GM12878 (cell line): ENCODE results near the gene TEKT5. TPM values are rescaled to one million over a fixed set of nuclear protein-coding genes. Genes with fewer than 3 reads are reported as not detected.

Source experiments
- ATAC-seq: fragments of 200-7000 bp; cut with Tn5 transposase; 3 replicates; pipeline ENCODE4 v1.9.1; 2020; ENCODE audit warnings: mild to moderate bottlenecking, moderate library complexity
- BruUV-seq: library from RNA; stranded (reverse); fragments of 400-500 nt; replicated peaks from 2 replicates; lab custom pipeline; 2021; lab: Mats Ljungman, UMichigan
- CTCF ChIA-PET: fragments of 300-600 bp; sonication (Branson Sonifier 250); formaldehyde crosslinking; extraction: SDS; loops from one replicate; lab custom pipeline; 2021; ENCODE audit warnings: inconsistent platforms; lab: Yijun Ruan, JAX
- POLR2A ChIA-PET: fragments of 350-600 bp; formaldehyde crosslinking; extraction: SDS; loops from one replicate; lab custom pipeline; 2021; ENCODE audit warnings: inconsistent platforms; lab: Charles Lee
- RAD21 ChIA-PET: fragments of 300-600 bp; sonication (Branson Sonifier 250); formaldehyde crosslinking; loops from one replicate; lab custom pipeline; 2023; ENCODE audit warnings: antibody characterized with exemption; ENCODE audit not compliant: unreplicated experiment; lab: Charles Lee
- SMC1A ChIA-PET: fragments of 300-600 bp; sonication (Branson Sonifier 250); formaldehyde crosslinking; loops from one replicate; lab custom pipeline; 2023; ENCODE audit not compliant: unreplicated experiment, uncharacterized antibody; lab: Charles Lee
- DNase-seq: peaks from one replicate; pipeline ENCODE4 v3.0.0-alpha.2; 2011; ENCODE audit warnings: low read depth, low spot score
- FAIRE-seq: peaks from 3 replicates; lab custom pipeline; 2011; peaks lifted over from hg19 to GRCh38; lab: Jason Lieb, UNC
- H2AFZ ChIP-seq: 2 replicates; pipeline ENCODE4 v1.6.0; 2011; ENCODE audit warnings: low read depth, low read length, control low read depth; ENCODE audit not compliant: control insufficient read depth
- H3K27ac ChIP-seq: 2 replicates; pipeline ENCODE4 v1.5.1; 2011; ENCODE audit warnings: control low read depth; ENCODE audit not compliant: control insufficient read depth, insufficient read depth
- H3K27me3 ChIP-seq, 2 experiments: replicated peaks in 1 of 2; 2 replicates each; pipeline versions ENCODE4 v1.6.0 to v1.6.1; 2011; ENCODE audit warnings: low read length in 1 of 2; ENCODE audit not compliant: control insufficient read depth in 2 of 2, insufficient read depth in 2 of 2
- H3K36me3 ChIP-seq, 2 experiments: 2 replicates each; pipeline ENCODE4 v1.5.1; 2011; ENCODE audit warnings: low read length in 1 of 2; ENCODE audit not compliant: control insufficient read depth in 2 of 2, insufficient read depth in 2 of 2
- H3K4me1 ChIP-seq: 2 replicates; pipeline ENCODE4 v1.6.1; 2011; ENCODE audit warnings: mild to moderate bottlenecking, low read length, moderate library complexity, mixed read lengths; ENCODE audit not compliant: control insufficient read depth, insufficient read depth
- H3K4me2 ChIP-seq: 2 replicates; pipeline ENCODE4 v1.6.0; 2011; ENCODE audit warnings: control low read depth; ENCODE audit not compliant: control insufficient read depth, insufficient read depth
- H3K4me3 ChIP-seq: fragments of 200-600 bp; sonication (generic); 2 replicates; pipeline ENCODE4 v1.5.1; 2016
- H3K79me2 ChIP-seq: 2 replicates; pipeline ENCODE4 v1.6.0; 2011; ENCODE audit warnings: low read length; ENCODE audit not compliant: control insufficient read depth, insufficient read depth
- H3K9ac ChIP-seq: 2 replicates; pipeline ENCODE4 v1.8.0; 2011; ENCODE audit warnings: low read length, control low read depth, mixed read lengths; ENCODE audit not compliant: control insufficient read depth, insufficient read depth
- H3K9me3 ChIP-seq: replicated peaks from 3 replicates; pipeline ENCODE4 v1.5.1; 2011; ENCODE audit warnings: mild to moderate bottlenecking, low read length; ENCODE audit not compliant: control insufficient read depth, insufficient read depth
- H4K20me1 ChIP-seq: 2 replicates; pipeline ENCODE4 v1.6.0; 2011; ENCODE audit not compliant: control insufficient read depth, insufficient read depth
- BHLHE40 ChIP-seq, 2 experiments: fragments of 450-650 bp in 1 of 2; IDR thresholded peaks; 2 replicates each; pipeline ENCODE4 v1.6.1; 2011 to 2017; ENCODE audit warnings: low read depth in 2 of 2, borderline replicate concordance in 1 of 2, improper control_type of control experiment in 1 of 2, low read length in 1 of 2, mild to moderate bottlenecking in 1 of 2
- CBX3 ChIP-seq: fragments of 200-600 bp; sonication (generic); IDR thresholded peaks from 2 replicates; pipeline ENCODE4 v1.6.1; 2016; ENCODE audit warnings: low read depth, borderline replicate concordance
- CREM ChIP-seq: IDR thresholded peaks from 2 replicates; pipeline ENCODE4 v1.6.1; 2014; ENCODE audit warnings: antibody characterized with exemption, low read depth
- ETV6 ChIP-seq, 2 experiments: fragments of 450-650 bp in 1 of 2; IDR thresholded peaks in 1 of 2; conservative IDR thresholded peaks in 1 of 2; 2 replicates each; pipeline ENCODE4 v1.6.1; 2014; ENCODE audit warnings: antibody characterized with exemption in 1 of 2, borderline replicate concordance in 1 of 2, low read depth in 1 of 2, mild to moderate bottlenecking in 1 of 2, moderate library complexity in 1 of 2
- FOS ChIP-seq: IDR thresholded peaks from 3 replicates; pipeline ENCODE4 v1.6.1; 2011; ENCODE audit warnings: borderline replicate concordance; ENCODE audit not compliant: insufficient read length; ENCODE audit errors: extremely low read depth
- FOXK2 ChIP-seq: fragments of 450-650 bp; IDR thresholded peaks from 2 replicates; pipeline ENCODE4 v1.6.1; 2017; ENCODE audit warnings: mild to moderate bottlenecking, moderate library complexity
- NFIC ChIP-seq: IDR thresholded peaks from 2 replicates; pipeline ENCODE4 v1.6.1; 2012; ENCODE audit warnings: low read depth, mild to moderate bottlenecking, inconsistent platforms, low read length, moderate library complexity
- POLR2A ChIP-seq: IDR thresholded peaks from 2 replicates; pipeline ENCODE4 v1.6.1; 2011; ENCODE audit warnings: low read depth, mild to moderate bottlenecking, low read length
- RBBP5 ChIP-seq: fragments of 200-600 bp; sonication (generic); conservative IDR thresholded peaks from 2 replicates; pipeline ENCODE4 v1.6.1; 2016
- SIN3A ChIP-seq: IDR thresholded peaks from 2 replicates; pipeline ENCODE4 v1.6.1; 2012; ENCODE audit warnings: low read depth, low read length, improper control_type of control experiment
- TCF12 ChIP-seq: IDR thresholded peaks from 2 replicates; pipeline ENCODE4 v1.6.1; 2011; ENCODE audit warnings: low read depth, mild to moderate bottlenecking, low read length
- WRNIP1 ChIP-seq: IDR thresholded peaks from 2 replicates; pipeline ENCODE4 v1.6.1; 2011; ENCODE audit warnings: low read depth, low read length, improper control_type of control experiment, borderline replicate concordance
- ZNF207 ChIP-seq: fragments of 450-650 bp; IDR thresholded peaks from 2 replicates; pipeline ENCODE4 v1.6.1; 2014; ENCODE audit warnings: antibody characterized with exemption, mild to moderate bottlenecking, borderline replicate concordance
- ZNF274 ChIP-seq: IDR thresholded peaks from one replicate; pipeline ENCODE4 v1.8.0; 2011; ENCODE audit not compliant: insufficient read length, insufficient read depth
- ZNF384 ChIP-seq: IDR thresholded peaks from 2 replicates; pipeline ENCODE4 v1.6.1; 2012; ENCODE audit warnings: low read depth, mild to moderate bottlenecking, low read length, improper control_type of control experiment, borderline replicate concordance
- WGBS: methylation state at CpG from one replicate; pipeline ENCODE4 v1.1.6; 2016; ENCODE audit warnings: low lambda C conversion rate; ENCODE audit not compliant: insufficient replicate concordance, insufficient coverage; ENCODE audit errors: missing lambda C conversion rate; 5-methylcytosine and 5-hydroxymethylcytosine counted together
- in situ Hi-C: fragments of 300-500 bp; cut with MboI; formaldehyde crosslinking; loops from 9 replicates; pipeline ENCODE4 v1.14.3; 2018; ENCODE audit warnings: mixed read lengths
- intact Hi-C: fragments of 100-400 bp; cut with micrococcal nuclease; formaldehyde crosslinking; loops from one replicate; pipeline ENCODE4 v1.14.2; 2022; ENCODE audit not compliant: unreplicated experiment
- polyA plus RNA-seq, 11 experiments: library from polyadenylated mRNA; depleted of rRNA in 4 of 11; unstranded in 6 of 11; stranded (reverse) in 5 of 11; fragments of >200 nt; fragmentation: Nextera tagmentation in 4 of 11; fragmentation: Illumina TruSeq in 1 of 11; extraction: Ambion mirVana in 4 of 11; extraction: Trizol in 1 of 11; gene quantifications; 1 replicate in 1 of 11; 2 replicates in 10 of 11; pipeline versions ENCODE4 v1.2.1 to v1.2.3, GENCODE V29; 2011 to 2016; ENCODE audit warnings: inconsistent platforms in 2 of 11, missing spikeins in 2 of 11, low read depth in 1 of 11
- total RNA-seq, 4 experiments: library from RNA; depleted of rRNA in 3 of 4; stranded (reverse); fragments of >200 nt in 3 of 4; fragmentation: Illumina TruSeq in 1 of 4; extraction: Trizol in 1 of 4; gene quantifications; 2 replicates each; pipeline versions ENCODE4 v1.2.1 to v1.2.3, GENCODE V29; 2013 to 2021
- TF ChIP-seq, protein P1 (sequence below): IDR thresholded peaks from 2 replicates; pipeline ENCODE4 v1.6.1; 2011; ENCODE audit warnings: mild to moderate bottlenecking, low read depth, low read length, moderate library complexity; ENCODE audit not compliant: insufficient replicate concordance
- TF ChIP-seq, protein P2 (sequence below): fragments of 450-650 bp; IDR thresholded peaks from 2 replicates; pipeline ENCODE4 v1.6.1; 2017; ENCODE audit warnings: borderline replicate concordance
- TF ChIP-seq, protein P3 (sequence below): fragments of 450-650 bp; IDR thresholded peaks from 2 replicates; pipeline ENCODE4 v1.6.1; 2018; ENCODE audit warnings: mild to moderate bottlenecking, low read depth, moderate library complexity; ENCODE audit not compliant: partially characterized antibody

TEKT5 gene
- total and polyA plus RNA-seq, 10 of the 15 experiments (the other 5 are each of a cell fraction or from before 2014, with no cell fraction given), result 0.19 to 2.2 (median 0.68) TPM; not detected in 1

DNA sequence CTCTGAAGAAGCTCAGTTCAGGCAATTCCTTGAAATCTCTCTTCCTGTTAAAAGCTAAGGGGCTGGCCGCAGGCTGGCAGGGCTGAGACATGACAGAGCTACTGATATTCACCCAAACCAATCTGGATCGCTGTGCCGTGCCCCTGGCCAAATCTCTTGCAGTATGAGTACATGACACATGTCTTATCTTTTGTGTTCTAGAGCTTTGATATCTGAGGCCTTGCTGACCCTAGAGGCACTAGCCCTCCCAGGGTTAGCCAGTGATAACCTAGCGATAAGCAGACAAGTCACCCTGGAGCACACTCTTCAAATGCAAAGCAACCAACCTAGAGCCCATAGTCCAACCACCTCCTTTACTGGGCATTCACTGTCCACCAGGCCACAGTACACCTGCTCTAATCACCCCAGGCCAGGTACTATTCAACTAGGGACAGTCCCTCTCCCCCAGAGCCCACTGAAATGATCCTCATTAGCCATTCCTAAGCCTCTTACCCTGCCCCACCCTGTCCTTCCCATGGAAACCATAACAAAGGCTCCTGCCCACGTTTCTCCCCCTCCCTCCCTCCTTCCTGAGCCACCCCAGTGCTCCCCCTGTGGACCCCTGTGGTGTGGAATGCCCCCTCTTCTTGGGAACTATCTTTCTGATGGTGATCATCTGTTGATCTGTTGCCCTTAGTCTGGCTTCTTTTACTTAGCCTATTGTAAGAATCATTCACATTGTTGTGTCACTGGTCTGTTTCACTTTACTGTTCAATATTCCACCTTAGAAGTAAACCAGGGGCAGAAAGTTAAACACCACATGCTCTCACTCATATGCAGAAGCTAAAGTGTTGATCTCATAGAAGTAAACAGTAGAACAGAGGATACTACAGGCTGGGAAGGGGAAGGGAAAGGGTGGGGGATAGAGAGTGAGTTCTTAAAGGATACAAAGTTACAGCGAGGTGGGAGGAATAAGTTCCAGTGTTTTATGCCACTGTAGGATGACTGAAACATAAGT lies 52.5 kb downstream of the TEKT5 start:
- in situ Hi-C loops, result no loop called here
- CTCF ChIA-PET, result no interaction called here
- intact Hi-C loops, result no loop called here
- TF ChIP-seq ZNF274, result no peak
- TF ChIP-seq RBBP5, result no peak
- TF ChIP-seq, protein P1, sequence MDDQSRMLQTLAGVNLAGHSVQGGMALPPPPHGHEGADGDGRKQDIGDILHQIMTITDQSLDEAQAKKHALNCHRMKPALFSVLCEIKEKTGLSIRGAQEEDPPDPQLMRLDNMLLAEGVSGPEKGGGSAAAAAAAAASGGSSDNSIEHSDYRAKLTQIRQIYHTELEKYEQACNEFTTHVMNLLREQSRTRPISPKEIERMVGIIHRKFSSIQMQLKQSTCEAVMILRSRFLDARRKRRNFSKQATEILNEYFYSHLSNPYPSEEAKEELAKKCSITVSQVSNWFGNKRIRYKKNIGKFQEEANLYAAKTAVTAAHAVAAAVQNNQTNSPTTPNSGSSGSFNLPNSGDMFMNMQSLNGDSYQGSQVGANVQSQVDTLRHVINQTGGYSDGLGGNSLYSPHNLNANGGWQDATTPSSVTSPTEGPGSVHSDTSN, result no peak
- TF ChIP-seq ETV6 (conservative IDR thresholded peaks at IDR 0.05 in 1 of 2, IDR thresholded peaks at IDR 0.05 in 1 of 2; ENCODE audit: borderline replicate concordance in 1 of 2, low read depth in 1 of 2), result no peak
- TF ChIP-seq FOXK2, result no peak; the same call in 1 of the 2 replicates
- TF ChIP-seq, protein P2, sequence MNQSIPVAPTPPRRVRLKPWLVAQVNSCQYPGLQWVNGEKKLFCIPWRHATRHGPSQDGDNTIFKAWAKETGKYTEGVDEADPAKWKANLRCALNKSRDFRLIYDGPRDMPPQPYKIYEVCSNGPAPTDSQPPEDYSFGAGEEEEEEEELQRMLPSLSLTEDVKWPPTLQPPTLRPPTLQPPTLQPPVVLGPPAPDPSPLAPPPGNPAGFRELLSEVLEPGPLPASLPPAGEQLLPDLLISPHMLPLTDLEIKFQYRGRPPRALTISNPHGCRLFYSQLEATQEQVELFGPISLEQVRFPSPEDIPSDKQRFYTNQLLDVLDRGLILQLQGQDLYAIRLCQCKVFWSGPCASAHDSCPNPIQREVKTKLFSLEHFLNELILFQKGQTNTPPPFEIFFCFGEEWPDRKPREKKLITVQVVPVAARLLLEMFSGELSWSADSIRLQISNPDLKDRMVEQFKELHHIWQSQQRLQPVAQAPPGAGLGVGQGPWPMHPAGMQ, result no peak
- no peak for TF ChIP-seq ZNF384
- no peak for TF ChIP-seq POLR2A
- no peak for TF ChIP-seq NFIC
- TF ChIP-seq BHLHE40 (IDR thresholded peaks at IDR 0.05; ENCODE audit: borderline replicate concordance in 1 of 2, low read depth in 2 of 2, low read length in 1 of 2), result no peak
- no peak for TF ChIP-seq FOS
- no peak for TF ChIP-seq CREM
- no peak for TF ChIP-seq CBX3
- no peak for TF ChIP-seq WRNIP1
- no peak for TF ChIP-seq ZNF207
- TF ChIP-seq, protein P3, sequence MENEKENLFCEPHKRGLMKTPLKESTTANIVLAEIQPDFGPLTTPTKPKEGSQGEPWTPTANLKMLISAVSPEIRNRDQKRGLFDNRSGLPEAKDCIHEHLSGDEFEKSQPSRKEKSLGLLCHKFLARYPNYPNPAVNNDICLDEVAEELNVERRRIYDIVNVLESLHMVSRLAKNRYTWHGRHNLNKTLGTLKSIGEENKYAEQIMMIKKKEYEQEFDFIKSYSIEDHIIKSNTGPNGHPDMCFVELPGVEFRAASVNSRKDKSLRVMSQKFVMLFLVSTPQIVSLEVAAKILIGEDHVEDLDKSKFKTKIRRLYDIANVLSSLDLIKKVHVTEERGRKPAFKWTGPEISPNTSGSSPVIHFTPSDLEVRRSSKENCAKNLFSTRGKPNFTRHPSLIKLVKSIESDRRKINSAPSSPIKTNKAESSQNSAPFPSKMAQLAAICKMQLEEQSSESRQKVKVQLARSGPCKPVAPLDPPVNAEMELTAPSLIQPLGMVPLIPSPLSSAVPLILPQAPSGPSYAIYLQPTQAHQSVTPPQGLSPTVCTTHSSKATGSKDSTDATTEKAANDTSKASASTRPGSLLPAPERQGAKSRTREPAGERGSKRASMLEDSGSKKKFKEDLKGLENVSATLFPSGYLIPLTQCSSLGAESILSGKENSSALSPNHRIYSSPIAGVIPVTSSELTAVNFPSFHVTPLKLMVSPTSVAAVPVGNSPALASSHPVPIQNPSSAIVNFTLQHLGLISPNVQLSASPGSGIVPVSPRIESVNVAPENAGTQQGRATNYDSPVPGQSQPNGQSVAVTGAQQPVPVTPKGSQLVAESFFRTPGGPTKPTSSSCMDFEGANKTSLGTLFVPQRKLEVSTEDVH, result no peak
- TF ChIP-seq SIN3A, result no peak
- TF ChIP-seq TCF12, result no peak

More for the DNA sequence above, 52.5 kb downstream of the TEKT5 start:
- H3K4me2 ChIP-seq, result no peak overlapping the region
- H3K9ac ChIP-seq, result no peak overlapping the region
- FAIRE-seq (no peak), DNase-seq (no peak), ATAC-seq (no peak)
- H4K20me1 ChIP-seq, result no peaks in the 10 kb centered on the region
- H3K4me3 ChIP-seq, result no peak overlapping the region
- BruUV-seq, result no TSS peak
- H3K4me1 ChIP-seq, result no peaks in the 10 kb centered on the region
- ChIA-PET RAD21 (no interaction called here), POLR2A (no interaction called here), SMC1A (no interaction called here)
- H3K27ac ChIP-seq, result no peak overlapping the region
- WGBS, result 42% methylated on average over 6 of the region's 6 CpGs
- no peaks in the 10 kb centered on the region; a peak in 1 of 4 replicates for H3K27me3 ChIP-seq
- H3K9me3 ChIP-seq, result no peaks in the 10 kb centered on the region; the same call in 2 of the 3 replicates
- no peaks in the 10 kb centered on the region for H3K36me3 ChIP-seq
- H3K79me2 ChIP-seq, result no peaks in the 10 kb centered on the region
- H2AFZ ChIP-seq, result no peak overlapping the region
